Activated T-cell treated with anti-CD3 and anti-CD28 coated beads, Interleukin-2, amount 50 U/mL, for 1 hour (primary cell): ENCODE data around the gene PCDHAC2.

Experiments
- DNase-seq: peaks from one replicate; pipeline ENCODE4 v3.0.0-alpha.2; 2020

PCDHAC2 gene

GRCh38 chr5:140966293-140967225 lies at the start of gene PCDHAC2:
PCDHAC2 (plus strand) TSS chr5:140966476; CDS start chr5:140966767, 291 bp downstream.
- DNase-seq = no peak

- DNase-seq = no peak
These were observed 42.7 kb upstream of the PCDHAC2 start for GRCh38 chr5:140923601-140924000.

DNA sequence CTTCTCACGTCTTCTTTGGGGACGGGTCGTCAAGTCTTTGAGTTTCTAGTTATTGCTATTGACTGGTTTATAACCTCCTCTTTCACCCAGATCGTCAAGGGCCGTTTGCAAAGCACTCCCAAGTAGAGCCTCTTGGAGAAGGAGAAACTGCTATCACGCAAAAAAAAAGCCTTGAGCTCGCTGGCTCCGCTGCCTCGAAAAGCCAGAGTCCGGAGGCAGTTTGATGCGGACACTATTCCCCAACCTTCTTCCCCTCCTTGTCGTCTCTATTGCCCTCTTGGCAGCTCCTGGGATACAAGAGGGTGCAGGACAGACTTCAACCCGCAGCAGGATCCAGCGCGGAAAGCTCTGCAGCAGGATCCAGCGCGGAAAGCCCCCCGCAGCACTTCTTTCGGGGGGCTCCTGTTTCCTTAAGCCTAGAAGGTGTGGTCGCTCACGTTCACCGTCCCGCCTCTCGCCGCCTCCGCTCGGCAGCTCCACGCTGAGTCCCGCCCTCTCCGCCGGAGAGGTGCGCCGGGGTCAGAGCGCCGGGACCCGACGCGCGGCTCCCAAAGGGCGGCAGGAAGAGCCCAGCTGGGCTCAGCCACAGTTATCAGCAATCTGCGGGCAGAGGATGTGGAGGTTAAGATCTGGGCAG lies 40.4 kb upstream of the PCDHAC2 start, which contains the start of gene PCDHAC1:
TSS of gene PCDHAC1 (plus strand) at position 494 of the 637 bp plus-strand sequence. CDS start 594 bp downstream, outside the sequence.
- no peak for DNase-seq

- peak; percentile 22 for DNase-seq
These were observed 39.6 kb upstream of the PCDHAC2 start for GRCh38 chr5:140926443-140927227.

GRCh38 chr5:140927228-140927573 lies 39.1 kb upstream of the PCDHAC2 start:
- no peak for DNase-seq

- no peak for DNase-seq
These were observed 31.2 kb upstream of the PCDHAC2 start for GRCh38 chr5:140934964-140935606.

DNA sequence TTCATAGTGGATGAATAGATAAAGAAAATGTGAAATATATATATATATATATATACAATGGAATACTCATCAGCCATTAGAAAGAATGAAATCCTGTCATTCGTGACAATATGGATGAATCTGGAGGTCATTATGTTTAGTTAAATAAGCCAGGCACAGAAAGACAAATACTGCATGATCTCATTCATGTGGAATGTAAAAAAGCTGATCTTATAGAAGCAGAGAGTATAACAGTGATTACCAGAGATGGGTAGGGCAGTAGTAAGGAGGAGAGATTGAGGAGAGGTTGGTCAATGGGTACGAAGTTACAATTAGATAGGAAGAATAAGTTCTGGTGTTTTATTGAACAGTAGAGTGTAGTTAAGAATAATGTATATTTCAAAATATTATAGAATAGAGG lies 19.7 kb upstream of the PCDHAC2 start:
- no peak for DNase-seq

- no peak for DNase-seq
These were observed 14.6 kb upstream of the PCDHAC2 start for GRCh38 chr5:140951636-140952035.

GRCh38 chr5:140953234-140953633 lies 13.0 kb upstream of the PCDHAC2 start:
- DNase-seq = no peak

DNA sequence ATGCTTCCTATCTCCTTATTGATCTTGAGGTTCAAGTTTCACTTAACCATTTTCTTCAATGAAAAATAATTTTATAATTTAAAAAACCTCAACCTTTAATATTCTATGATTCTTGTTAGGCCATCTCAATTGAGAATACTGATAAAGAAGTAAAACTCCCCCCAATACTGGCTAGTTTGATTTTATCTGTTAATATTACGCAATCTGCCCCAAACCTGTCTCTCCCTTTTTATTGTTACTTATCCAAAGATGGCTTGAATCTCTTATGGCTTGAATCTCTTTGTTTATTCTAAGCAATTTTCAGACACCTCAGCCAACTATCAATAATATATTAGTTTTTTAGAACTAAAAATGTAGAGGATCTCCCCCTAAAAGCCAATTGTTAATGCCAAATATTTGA lies 4.1 kb upstream of the PCDHAC2 start:
- no peak for DNase-seq

DNA sequence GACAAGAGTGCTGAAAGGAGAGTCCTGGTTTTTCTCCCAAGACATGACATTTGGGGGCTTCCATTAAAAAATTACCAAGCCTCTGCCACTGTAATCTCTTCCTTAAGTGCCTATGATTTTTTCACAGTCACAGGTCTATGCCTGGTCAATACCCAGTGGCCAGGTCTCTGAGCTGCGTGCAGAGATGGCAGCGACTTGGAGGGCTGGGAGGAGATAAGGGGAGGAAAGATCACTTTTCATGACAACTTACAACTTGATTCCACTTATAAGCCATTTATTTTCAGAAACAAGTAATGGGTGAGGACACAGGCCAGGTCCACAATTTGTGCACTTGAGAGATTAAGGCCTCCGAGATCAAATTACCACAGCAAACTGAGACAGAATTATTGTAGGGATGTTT lies 1.9 kb upstream of the PCDHAC2 start:
- no peak for DNase-seq

- no peak for DNase-seq
These were observed 377 bp upstream of the PCDHAC2 start for GRCh38 chr5:140965905-140966292.

DNA sequence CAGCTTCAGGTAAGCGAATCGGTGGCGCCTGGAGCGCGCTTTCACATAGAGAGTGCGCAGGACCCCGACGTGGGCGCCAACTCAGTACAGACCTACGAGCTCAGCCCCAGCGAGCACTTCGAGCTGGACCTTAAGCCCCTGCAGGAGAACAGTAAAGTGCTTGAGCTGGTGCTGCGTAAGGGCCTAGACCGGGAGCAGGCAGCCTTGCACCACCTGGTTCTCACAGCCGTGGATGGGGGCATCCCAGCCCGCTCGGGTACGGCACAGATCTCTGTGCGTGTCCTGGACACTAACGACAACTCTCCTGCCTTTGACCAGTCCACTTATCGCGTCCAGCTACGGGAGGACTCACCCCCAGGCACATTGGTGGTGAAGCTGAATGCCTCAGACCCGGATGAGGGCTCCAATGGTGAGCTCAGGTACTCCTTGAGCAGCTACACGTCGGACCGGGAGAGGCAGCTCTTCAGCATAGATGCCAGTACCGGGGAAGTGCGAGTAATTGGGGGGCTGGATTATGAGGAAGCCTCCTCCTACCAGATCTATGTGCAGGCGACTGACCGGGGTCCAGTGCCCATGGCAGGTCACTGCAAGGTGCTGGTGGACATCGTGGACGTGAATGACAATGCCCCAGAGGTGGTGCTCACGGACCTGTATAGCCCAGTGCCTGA lies 1.1 kb downstream of the PCDHAC2 start:
- DNase-seq = no peak

DNA sequence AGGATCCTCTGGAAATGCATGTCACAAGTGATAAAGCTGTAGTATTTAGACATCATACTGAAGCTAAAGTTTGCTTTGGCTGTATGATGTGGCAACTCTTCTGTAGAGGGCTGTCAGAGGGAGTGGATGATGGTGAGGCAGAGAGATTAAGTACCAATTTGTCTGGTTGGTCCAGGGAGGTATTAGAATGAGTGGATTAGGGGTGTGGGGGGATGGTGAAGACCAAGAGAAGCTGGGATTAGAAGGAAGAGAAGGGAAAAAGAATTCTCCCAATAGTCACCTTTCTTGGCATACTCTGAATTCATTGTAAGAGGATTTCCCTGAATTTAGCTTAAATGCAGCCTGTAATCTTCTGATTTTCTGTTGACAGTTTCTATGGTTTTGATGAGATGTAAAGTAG lies 3.6 kb downstream of the PCDHAC2 start:
- no peak for DNase-seq

GRCh38 chr5:140973550-140973949 lies 7.3 kb downstream of the PCDHAC2 start:
- DNase-seq = no peak

DNA sequence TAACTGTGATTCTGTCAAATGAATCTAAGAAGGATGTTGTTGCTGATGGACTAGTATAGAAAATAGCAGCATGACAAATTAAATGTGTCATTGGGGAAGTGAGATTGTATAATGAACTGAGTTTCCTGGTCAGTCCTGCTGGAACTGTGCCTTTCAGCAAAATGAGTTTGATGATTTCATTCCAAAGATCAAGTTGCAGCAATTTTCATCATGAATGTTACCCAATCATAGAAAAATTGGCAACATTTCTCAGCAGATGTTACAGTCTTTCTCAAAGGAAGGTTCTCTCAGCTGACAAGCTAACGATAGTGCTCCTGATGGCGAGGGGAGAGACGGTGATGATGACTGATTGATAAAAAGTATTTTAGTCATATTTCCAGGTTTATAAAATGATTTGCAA lies 10.7 kb downstream of the PCDHAC2 start:
- DNase-seq = no peak

- DNase-seq = no peak
These were observed 12.0 kb downstream of the PCDHAC2 start for GRCh38 chr5:140978260-140978659.

GRCh38 chr5:140978983-140979382 lies 12.7 kb downstream of the PCDHAC2 start:
- no peak for DNase-seq

DNA sequence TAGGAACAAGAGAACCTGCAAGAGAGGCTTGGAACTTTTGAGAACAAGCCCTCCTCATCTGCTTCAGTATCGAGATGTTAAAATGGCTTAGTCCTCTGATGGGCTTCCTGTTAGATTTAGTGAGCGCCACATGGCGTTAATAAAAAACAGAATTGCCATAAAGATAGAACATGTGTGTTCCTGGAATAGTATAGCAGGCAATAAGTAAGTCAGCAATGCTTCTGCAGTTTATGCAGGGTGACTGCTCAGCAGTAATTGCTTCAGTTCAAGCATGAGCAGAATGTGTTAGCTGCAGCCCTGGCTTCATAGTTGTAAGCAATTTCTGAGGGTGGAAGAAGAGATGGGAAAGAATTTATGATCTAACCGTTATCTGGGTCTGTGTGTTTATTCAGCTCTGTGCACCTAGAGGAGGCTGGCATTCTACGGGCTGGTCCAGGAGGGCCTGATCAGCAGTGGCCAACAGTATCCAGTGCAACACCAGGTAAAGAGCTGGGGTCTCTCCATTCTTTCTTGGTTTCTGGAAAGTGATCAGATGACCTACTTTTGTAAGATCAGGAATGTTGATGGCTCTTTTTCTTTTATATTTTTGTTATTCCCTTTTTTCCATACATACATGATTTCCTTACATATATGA lies 15.9 kb downstream of the PCDHAC2 start:
- DNase-seq = no peak

- no peak for DNase-seq
These were observed 19.8 kb downstream of the PCDHAC2 start for GRCh38 chr5:140986117-140986521.

DNA sequence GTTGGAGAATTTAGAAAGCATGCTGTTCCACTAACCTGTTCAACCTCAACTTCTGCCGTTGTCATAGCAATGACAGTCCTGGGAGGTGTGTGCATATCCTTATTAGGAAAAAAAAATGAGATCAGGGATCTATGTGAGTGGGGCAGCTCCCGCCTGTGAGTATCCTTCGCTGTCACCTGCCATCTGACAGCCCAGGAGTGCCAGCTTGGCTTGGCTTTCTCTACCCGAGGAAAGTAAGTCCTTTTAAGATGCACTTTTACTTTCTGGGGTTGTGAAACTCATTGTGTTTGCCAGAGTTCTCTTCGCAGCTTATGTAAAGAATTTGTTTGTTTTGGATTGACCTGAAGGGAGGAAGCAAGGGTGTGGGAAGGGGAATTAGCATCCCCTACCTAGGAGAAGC lies 21.8 kb downstream of the PCDHAC2 start:
- DNase-seq = no peak

DNA sequence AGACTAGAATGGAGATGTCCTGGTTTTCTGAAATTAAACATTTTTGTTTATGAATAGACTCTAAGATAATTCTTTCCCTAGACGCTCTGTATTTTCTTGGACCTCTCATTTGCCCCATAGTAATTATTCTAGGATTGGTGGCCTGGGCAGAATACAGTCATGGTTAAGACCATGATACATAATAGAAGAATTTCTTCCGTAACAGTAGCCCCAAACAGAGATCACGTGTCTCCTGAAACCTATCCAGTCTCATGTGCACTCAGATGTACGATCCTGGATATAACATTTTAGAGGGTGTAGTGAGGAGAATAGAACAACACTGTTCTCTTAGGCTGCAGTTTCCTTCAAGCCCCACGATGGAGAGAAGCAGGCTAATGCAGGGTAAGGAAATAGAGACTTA lies 22.3 kb downstream of the PCDHAC2 start:
- no peak for DNase-seq
